Effector memory CD8-positive, alpha-beta T cell (primary cell): ENCODE measurements around the gene TMEM150A.
"Not testable (repeated sequence)": the region's sequence is repeated elsewhere in the genome, so short reads cannot be mapped to it uniquely, and the experiment has no call there.

Experiments
- ATAC-seq: fragments of 150-1000 bp; cut with Tn5 transposase; replicated peaks from 2 replicates; pipeline ENCODE4 v1.10.0; 2021; ENCODE audit warnings: mild to moderate bottlenecking, moderate library complexity
- DNase-seq, 3 experiments: peaks; one replicate each; pipeline ENCODE4 v3.0.0; 2021
- H3K27ac Mint-ChIP-seq, 2 donors: one replicate each; pipeline ENCODE4 v1.8.0; 2022; ENCODE audit warnings: mild to moderate bottlenecking in 2 of 2, mixed read lengths in 2 of 2, moderate library complexity in 2 of 2
- H3K27me3 Mint-ChIP-seq, 2 donors: one replicate each; pipeline ENCODE4 v1.8.0; 2022; ENCODE audit warnings: mixed read lengths in 2 of 2
- H3K36me3 Mint-ChIP-seq: one replicate; pipeline ENCODE4 v1.8.0; 2022; ENCODE audit warnings: mild to moderate bottlenecking, moderate library complexity, mixed read lengths; ENCODE audit not compliant: insufficient read depth
- H3K4me1 Mint-ChIP-seq, 2 donors: one replicate each; pipeline ENCODE4 v1.8.0; 2022; ENCODE audit warnings: low read depth in 2 of 2, mixed read lengths in 2 of 2
- H3K4me3 Mint-ChIP-seq, 2 donors: one replicate each; pipeline ENCODE4 v1.8.0; 2022; ENCODE audit warnings: mild to moderate bottlenecking in 2 of 2, mixed read lengths in 2 of 2, moderate library complexity in 2 of 2
- H3K9me3 Mint-ChIP-seq, 2 donors: one replicate each; pipeline ENCODE4 v1.8.0; 2022; ENCODE audit warnings: mixed read lengths in 2 of 2

The TMEM150A gene

DNA sequence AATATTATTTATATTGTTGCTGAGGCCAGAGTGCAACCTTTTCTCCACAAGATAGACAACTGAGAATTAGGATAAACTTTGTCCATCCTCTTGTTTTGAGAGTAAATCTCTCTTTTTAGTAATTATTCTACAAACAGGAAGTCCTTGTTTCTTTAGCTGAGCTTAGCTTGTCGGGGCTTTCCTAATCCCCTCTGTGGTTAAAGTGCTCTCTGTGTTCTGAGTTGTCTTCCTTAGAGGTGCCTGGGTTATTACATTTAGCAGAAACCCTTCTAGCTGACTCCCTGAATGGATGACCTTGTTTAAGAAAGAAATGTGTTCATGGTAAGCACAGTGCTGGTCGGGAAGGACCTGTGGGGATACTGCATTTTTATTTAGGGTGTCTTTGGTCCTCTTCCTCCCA lies 26.2 kb upstream of the TMEM150A start:
- no peaks in the 10 kb centered on the region for H3K9me3 Mint-ChIP-seq
- H3K27ac Mint-ChIP-seq: peak overlapping the region; percentile 20 to 82
- no peak overlapping the region for H3K4me3 Mint-ChIP-seq
- no peaks in the 10 kb centered on the region for H3K27me3 Mint-ChIP-seq
- ATAC-seq (peak; percentile 48), DNase-seq (no peak)
- peaks cover 4 to 5% of the 10 kb centered on the region in 2 donors for H3K4me1 Mint-ChIP-seq
- peaks cover 99% of the 10 kb centered on the region for H3K36me3 Mint-ChIP-seq

DNA sequence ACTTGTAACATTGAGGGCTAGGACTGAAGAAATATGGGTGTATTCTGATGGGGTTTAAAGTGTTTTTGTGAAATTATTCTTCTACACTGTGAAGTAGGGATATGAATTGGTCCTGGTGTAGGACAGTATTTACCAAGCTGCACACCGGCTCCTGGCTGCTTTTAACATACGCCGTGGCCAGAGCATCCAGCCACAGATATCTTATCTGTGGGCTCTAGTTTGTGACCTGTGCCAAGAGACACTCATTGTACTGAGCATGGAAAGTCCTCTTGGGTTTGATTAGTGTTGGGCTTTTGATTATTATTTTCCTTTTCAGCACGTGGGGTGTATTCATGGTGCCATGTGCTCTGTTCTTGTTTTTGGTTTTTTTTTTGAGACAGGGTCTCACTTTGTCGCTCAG lies 21.5 kb upstream of the TMEM150A start:
- no peak overlapping the region for H3K4me3 Mint-ChIP-seq
- peaks cover 90% of the 10 kb centered on the region for H3K36me3 Mint-ChIP-seq
- peaks cover 1 to 5% of the 10 kb centered on the region in 2 donors for H3K4me1 Mint-ChIP-seq
- no peak for ATAC-seq
- no peaks in the 10 kb centered on the region for H3K9me3 Mint-ChIP-seq
- peak overlapping the region; percentile 19 to 51 for H3K27ac Mint-ChIP-seq
- no peak for DNase-seq
- H3K27me3 Mint-ChIP-seq: no peaks in the 10 kb centered on the region

DNA sequence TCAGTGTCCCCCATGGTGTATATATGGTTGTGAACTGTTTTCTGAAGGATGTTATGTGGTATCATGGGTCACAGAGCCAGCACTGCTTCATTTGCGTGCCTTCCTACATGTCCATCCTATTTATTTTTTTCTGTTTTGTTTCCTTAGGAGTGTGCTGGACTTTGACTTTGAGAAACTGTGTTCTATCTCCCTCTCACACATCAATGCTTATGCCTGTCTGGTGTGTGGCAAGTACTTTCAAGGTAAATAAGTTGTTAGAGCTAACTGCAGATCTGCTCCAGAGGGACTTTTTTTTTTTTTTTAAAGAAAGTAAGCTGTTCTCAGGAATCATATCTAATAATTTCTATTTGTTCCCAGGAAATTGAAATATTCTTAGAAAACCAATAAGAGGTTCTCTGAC lies 18.8 kb upstream of the TMEM150A start:
- Mint-ChIP-seq H3K27ac (peak overlapping the region in 1 of 2 donors; percentile 52), H3K4me3 (no peak overlapping the region), H3K4me1 (peaks cover 8 to 11% of the 10 kb centered on the region in 2 donors), H3K27me3 (no peaks in the 10 kb centered on the region), H3K36me3 (peaks cover 81% of the 10 kb centered on the region), H3K9me3 (no peaks in the 10 kb centered on the region)
- DNase-seq (no peak), ATAC-seq (no peak)

DNA sequence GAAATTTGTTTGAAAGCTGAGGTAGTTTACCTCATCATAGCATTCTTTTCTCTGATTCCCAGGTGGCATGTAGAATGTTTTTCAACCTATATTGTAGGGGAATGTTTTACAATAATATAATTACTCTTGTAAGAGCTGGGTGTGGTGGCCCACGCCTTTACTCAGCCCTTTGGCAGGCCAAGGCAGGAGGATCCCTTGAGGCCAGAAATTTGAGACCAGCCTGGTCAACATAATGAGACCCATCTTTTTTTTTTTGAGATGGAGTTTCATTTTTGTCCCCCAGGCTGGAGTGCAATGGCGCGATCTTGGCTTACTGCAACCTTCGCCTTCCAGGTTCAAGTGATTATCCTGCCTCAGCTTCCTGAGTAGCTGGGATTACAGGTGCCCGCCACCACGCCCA lies 17.1 kb upstream of the TMEM150A start:
- no peak overlapping the region for H3K4me3 Mint-ChIP-seq
- DNase-seq (no peak), ATAC-seq (no peak)
- no peak overlapping the region for H3K27ac Mint-ChIP-seq
- no peaks in the 10 kb centered on the region for H3K27me3 Mint-ChIP-seq
- H3K9me3 Mint-ChIP-seq: no peaks in the 10 kb centered on the region
- peaks cover 8 to 11% of the 10 kb centered on the region in 2 donors for H3K4me1 Mint-ChIP-seq
- peaks cover 71% of the 10 kb centered on the region for H3K36me3 Mint-ChIP-seq

DNA sequence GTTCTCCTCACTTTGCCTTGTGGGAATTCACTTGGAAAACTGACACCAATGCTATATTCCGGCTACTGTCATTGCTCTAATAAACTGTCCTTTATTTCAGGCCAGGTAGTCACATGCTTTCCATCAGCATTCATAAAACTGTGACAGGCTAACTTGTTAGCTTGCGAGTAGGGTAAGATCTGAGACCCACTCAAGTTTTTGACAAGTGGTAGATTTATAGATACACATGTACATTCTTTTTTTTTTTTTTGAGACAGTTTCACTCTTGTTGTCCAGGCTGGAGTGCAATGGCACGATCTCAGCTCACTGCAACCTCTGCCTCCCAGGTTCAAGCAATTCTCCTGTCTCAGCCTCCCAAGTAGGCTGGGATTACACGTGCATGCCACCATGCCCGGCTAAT lies 15.2 kb upstream of the TMEM150A start:
- not testable (repeated sequence) for DNase-seq

DNA sequence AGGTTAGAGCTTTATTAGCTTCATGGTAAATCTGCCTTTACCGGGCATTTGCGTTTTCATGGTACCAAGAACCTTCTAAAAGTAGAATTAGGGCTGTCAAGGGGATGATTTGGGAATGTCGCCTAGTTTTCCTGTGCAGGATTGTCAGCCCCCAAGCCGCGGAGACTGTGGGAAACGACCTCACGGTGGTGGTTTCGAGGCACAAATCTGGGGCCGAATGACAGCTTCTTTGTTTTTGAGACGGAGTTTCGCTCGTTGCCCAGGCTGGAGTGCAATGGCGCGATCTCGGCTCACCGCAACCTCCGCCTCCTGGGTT lies 12.9 kb upstream of the TMEM150A start:
- Mint-ChIP-seq H3K36me3 (peaks cover 51% of the 10 kb centered on the region), H3K4me1 (peaks cover 13 to 14% of the 10 kb centered on the region in 2 donors), H3K27me3 (no peaks in the 10 kb centered on the region), H3K27ac (peak overlapping the region in 1 of 2 donors; percentile 92), H3K9me3 (no peaks in the 10 kb centered on the region), H3K4me3 (no peak overlapping the region)
- ATAC-seq (no peak), DNase-seq (no peak)

More for the DNA sequence above, 15.2 kb upstream of the TMEM150A start:
- ATAC-seq, H3K27me3 Mint-ChIP-seq, H3K9me3 Mint-ChIP-seq, H3K27ac Mint-ChIP-seq: not testable (repeated sequence)
- Mint-ChIP-seq H3K36me3 (peaks cover 57% of the 10 kb centered on the region), H3K4me3 (peak overlapping the region; percentile 96), H3K4me1 (peaks cover 8 to 11% of the 10 kb centered on the region in 2 donors)

DNA sequence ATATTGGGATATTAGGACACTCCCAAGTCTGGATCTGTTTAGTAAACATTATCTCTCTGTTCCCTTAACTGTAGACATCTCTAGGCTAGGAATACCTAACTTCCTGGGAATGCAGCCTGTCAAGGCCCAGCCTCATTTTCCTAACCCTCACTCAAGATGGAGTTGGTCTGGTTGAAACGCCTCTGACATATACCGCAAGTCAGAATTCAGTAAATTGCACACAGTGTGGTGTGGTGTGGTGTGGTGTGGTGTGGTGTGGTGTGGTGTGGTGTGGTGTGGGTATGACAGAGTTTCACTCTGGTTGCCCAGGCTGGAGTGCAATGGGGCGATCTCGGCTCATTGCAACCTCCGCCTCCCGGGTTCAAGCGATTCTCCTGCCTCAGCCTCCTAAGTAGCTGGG lies 12.3 kb upstream of the TMEM150A start:
- not testable (repeated sequence) for H3K27ac Mint-ChIP-seq, DNase-seq, H3K27me3 Mint-ChIP-seq, ATAC-seq, H3K9me3 Mint-ChIP-seq, H3K4me3 Mint-ChIP-seq
- Mint-ChIP-seq H3K4me1 (peaks cover 16 to 18% of the 10 kb centered on the region in 2 donors), H3K36me3 (peaks cover 47% of the 10 kb centered on the region)

DNA sequence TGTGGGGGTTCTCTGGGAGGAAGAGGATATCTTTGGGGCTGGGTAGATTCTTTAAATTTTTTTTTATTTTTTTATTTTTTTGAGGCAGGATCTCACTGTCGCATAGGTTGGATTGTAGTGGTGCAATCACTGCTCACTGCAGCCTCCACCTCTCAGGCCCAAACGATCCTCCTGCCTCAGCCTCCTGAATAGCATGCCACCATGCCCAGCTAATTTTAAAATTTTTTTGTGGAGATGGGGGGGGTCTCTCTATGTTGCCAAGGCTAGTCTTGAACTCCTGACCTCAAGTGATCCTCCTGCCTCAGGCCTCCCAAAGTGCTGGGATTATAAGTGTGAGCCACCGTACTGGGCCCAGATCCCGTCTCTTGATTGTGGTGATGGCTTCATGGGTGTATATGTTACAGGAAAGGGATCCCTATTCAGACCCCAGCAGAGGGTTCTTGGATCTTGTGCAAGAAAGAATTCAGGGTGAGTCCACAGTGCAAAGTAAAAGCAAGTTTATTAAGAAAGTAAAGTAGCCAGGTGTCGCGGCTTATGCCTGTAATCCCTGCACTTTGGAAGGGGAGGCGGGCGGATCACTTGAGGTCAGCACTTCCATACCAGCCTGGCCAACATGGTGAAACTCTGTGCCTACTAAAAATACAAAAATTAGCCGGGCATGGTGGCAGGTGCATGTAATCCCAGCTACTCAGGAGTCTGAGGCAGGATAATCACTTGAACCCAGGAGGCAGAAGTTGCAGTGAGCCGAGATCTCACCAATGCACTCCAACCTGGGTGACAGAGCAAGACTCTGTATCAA lies 11.4 kb upstream of the TMEM150A start:
- peaks cover 47% of the 10 kb centered on the region for H3K36me3 Mint-ChIP-seq

DNA sequence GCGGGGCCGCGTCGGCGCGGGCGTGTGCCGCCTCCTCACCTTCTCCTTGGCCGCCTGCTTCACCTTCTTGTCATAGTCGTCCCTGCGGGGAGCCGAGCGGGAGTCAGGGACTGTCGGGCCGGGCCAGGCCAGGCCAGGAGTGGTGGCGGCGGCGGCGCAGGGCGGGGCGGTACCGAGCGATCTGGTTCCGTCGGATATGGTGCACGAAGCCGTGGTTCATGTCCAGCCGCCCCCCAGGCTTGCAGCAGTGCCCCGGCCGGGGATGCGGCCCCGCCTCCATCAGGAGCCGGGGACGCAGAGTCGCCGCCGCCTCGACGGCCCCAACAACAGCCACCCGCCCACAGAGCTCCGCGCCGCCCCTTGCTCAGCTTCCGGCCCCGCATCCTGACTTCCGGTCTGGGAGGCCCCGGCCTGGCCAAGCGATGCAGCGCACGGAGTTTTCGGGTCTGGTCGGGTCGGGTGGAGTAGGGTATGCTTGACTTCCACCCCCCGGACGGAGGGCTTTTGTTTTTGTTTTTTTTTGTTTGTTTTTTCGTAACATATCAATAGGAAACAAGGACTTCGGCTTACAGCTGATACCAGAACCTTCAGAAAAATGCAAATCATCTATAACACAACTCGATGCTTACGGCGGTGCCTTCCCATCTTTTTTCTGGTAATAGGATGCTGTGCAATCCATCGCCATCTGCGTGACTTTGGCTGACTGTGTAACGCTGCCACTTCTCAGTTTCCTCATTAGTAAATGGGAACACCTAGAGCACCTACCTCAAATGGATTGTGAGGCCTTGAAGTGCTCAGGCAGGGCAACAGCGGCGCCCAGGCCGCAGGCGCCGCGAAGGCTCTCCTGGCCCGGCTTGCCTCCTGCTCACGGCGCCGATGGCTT lies 9.4 kb upstream of the TMEM150A start, which contains the start of gene C2orf68:
C2orf68 (minus strand) TSS at position 362 of the 883 bp plus-strand sequence; CDS start at position 280, 82 bp downstream.
- H3K27ac Mint-ChIP-seq: peak within 1 kb of the TSS; percentile 79 to 91
- peak; percentile 73 to 78 (median 77) for DNase-seq
- H3K4me3 Mint-ChIP-seq: peak within 1 kb of the TSS; percentile 90 to 97

More for the DNA sequence above, 11.4 kb upstream of the TMEM150A start:
- no peak for ATAC-seq
- Mint-ChIP-seq H3K27ac (no peak overlapping the region), H3K4me1 (peaks cover 19% of the 10 kb centered on the region in 2 donors), H3K4me3 (no peak overlapping the region), H3K9me3 (no peaks in the 10 kb centered on the region), H3K27me3 (no peaks in the 10 kb centered on the region)
- DNase-seq: no peak

DNA sequence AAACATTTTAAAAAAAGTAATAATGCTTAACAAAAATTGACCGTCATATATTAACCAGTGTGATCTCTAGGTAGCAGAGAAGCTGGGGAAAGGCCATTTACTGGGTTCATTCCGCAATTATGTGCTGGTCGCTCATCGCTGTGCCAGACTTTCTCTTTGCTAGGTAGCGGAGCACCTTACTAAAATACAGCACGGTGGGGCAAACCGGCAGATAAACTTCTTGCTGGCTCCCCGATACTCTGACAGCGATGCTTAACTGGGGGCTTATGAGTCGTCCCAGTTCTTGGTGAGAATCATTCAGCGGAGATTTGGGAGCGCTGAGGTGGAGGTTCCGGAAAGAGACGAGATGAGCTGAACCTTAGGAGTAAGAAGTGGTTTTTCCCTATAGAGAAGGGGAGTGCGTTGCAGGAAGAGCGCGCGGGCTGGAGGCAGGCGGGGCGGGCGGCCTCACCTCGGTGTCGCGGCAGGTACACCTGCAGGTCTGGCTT lies 8.8 kb upstream of the TMEM150A start:
- Mint-ChIP-seq H3K9me3 (no peaks in the 10 kb centered on the region), H3K4me1 (peaks cover 20 to 25% of the 10 kb centered on the region in 2 donors), H3K27me3 (no peaks in the 10 kb centered on the region), H3K4me3 (peak overlapping the region; percentile 90 to 97), H3K36me3 (peaks cover 41% of the 10 kb centered on the region), H3K27ac (peak overlapping the region; percentile 79 to 91)
- ATAC-seq: no peak
- no peak for DNase-seq

More for the DNA sequence above, 9.4 kb upstream of the TMEM150A start, which contains the start of gene C2orf68:
- Mint-ChIP-seq H3K4me1 (peaks cover 20 to 22% of the 10 kb centered on the region in 2 donors), H3K9me3 (no peaks in the 10 kb centered on the region), H3K27me3 (no peaks in the 10 kb centered on the region), H3K36me3 (peaks cover 48% of the 10 kb centered on the region)
- peak; percentile 72 for ATAC-seq

DNA sequence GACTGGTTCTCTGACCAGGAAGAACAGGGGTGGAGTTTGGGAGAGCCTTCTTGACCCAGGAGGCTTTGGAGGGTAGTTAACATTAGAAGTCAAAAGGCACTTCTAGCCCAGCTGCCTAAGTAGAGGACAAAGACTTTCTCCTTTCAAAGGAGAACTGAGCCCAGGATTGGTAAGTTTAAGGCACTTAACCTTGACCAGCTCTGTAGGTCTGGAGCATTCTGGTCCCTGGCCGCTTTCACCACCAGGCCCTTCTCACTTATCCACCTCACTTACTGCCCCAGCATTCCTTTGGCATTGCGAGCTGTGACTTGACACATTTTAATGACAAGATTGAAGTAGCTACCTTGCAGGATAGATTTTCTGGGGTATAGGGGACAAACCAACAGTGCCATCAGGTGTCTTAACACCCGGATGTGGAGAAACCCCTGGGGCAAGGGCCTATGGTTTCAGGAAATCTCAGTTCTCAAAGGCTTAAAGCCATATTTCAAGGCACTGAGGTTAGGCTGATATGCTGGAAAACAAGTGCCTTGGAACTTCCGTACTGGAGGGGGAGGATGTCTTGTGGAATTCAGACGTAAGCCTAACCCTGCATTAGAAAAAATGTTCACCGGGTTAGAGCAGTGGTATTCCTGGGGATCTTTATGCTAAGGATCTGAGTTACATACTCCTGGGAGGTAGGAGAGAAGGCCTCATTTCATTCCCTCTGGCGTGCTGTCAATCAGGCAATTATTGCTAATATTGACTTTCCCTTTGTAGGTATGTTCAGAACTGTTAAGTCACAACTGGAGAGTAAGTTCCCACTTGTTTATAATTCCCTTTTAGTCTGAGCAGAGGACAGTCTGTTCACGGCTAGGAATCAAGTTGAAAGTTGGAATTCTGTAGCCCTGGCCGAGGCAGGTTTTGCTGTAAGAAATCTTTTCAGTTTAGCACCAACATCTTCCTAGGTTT lies 5.0 kb upstream of the TMEM150A start:
- peaks cover 26 to 38% of the 10 kb centered on the region in 2 donors for H3K4me1 Mint-ChIP-seq
- H3K9me3 Mint-ChIP-seq: no peaks in the 10 kb centered on the region
- DNase-seq: no peak
- ATAC-seq: no peak
- peaks cover 34% of the 10 kb centered on the region for H3K36me3 Mint-ChIP-seq
- H3K4me3 Mint-ChIP-seq: no peak overlapping the region
- H3K27me3 Mint-ChIP-seq: no peaks in the 10 kb centered on the region
- peak overlapping the region; percentile 20 to 79 for H3K27ac Mint-ChIP-seq

DNA sequence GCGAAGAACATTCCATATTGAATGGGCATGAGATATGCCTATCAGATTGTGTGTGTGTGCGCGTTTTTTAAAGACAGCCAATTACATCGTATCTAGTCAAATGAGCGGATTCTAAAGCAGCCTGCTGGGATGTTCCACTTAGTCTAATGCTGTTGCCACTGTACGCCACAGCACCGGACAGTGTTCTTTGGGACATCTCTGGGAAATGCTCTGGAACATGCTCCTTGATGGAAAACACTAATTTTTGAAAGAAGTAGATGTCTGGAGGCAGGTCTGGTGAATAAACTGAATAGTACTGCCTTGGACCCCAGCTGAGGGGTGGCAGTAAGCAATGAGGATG lies 3.6 kb upstream of the TMEM150A start:
- H3K4me1 Mint-ChIP-seq: peaks cover 31 to 45% of the 10 kb centered on the region in 2 donors
- no peak overlapping the region for H3K4me3 Mint-ChIP-seq
- H3K27ac Mint-ChIP-seq: no peak overlapping the region
- DNase-seq (no peak), ATAC-seq (no peak)
- H3K27me3 Mint-ChIP-seq: no peaks in the 10 kb centered on the region
- peaks cover 31% of the 10 kb centered on the region for H3K36me3 Mint-ChIP-seq
- no peaks in the 10 kb centered on the region for H3K9me3 Mint-ChIP-seq
